ENCODE results near the gene ARMH3.

The ARMH3 gene

GRCh38 chr10:101968286-101968939 lies 87.6 kb downstream of the ARMH3 start:
- TF ChIP-seq FOXP2 (optimal IDR thresholded peaks at IDR 0.05; ENCODE audit: borderline replicate concordance, extremely low read depth, extremely low read length, insufficient read depth) (no peak), SIN3A (IDR thresholded peaks at IDR 0.05; ENCODE audit: borderline replicate concordance, insufficient read depth, low read length) (no peak), TAF1 (IDR thresholded peaks at IDR 0.05; ENCODE audit: borderline replicate concordance, insufficient read depth, low read length) (no peak), POLR2AphosphoS5 (IDR thresholded peaks at IDR 0.05; ENCODE audit: low read depth, low read length) (no peak), REST (IDR thresholded peaks at IDR 0.05; ENCODE audit: insufficient read depth in 1 of 2, low read depth in 2 of 2, low read length in 2 of 2) (no peak)

DNA sequence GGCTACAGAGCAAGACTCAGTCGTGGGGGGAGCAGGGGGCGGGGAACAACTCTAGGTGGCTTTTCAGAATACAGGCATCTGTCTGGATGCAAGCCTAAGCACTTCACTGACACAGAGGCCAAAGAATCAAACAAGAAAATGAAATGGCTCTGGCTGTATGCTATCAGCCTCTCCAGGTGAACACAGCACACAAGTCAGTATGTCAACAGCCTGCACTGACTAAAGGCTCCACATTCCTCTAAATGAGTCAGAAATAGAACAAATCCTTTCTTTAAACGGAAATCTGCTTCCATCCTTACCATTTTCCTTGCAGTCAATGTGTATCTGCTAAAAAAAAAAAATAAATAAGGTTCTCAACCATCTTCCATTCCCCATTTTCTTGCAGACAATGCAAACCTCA lies 88.3 kb downstream of the ARMH3 start:
- TF ChIP-seq REST (IDR thresholded peaks at IDR 0.05; ENCODE audit: insufficient read depth in 1 of 2, low read depth in 2 of 2, low read length in 2 of 2): no peak
- no peak for TF ChIP-seq POLR2AphosphoS5 (IDR thresholded peaks at IDR 0.05; ENCODE audit: low read depth, low read length)
- no peak for TF ChIP-seq FOXP2 (optimal IDR thresholded peaks at IDR 0.05; ENCODE audit: borderline replicate concordance, extremely low read depth, extremely low read length, insufficient read depth)
- no peak for TF ChIP-seq TAF1 (IDR thresholded peaks at IDR 0.05; ENCODE audit: borderline replicate concordance, insufficient read depth, low read length)
- TF ChIP-seq SIN3A (IDR thresholded peaks at IDR 0.05; ENCODE audit: borderline replicate concordance, insufficient read depth, low read length): no peak

DNA sequence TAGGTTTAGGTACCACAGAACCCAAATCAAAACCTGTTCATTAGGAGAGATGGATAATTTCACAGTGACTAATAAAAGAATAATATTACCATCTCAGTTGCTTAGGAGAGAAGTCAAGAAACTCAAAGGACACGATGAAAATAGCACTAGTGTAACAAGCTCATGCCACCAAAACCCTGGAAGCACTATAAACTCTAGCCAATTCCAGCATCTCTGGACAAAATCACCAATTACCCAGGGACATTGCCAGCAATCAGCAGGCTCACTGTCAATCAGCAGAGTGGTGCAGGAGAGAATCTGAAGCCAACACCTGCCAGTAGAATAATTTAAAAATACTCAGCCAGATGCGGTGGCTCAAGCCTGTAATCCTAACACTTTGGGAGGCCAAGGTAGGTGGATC lies 88.9 kb downstream of the ARMH3 start:
- TF ChIP-seq REST (IDR thresholded peaks at IDR 0.05; ENCODE audit: insufficient read depth in 1 of 2, low read depth in 2 of 2, low read length in 2 of 2) (no peak), POLR2AphosphoS5 (IDR thresholded peaks at IDR 0.05; ENCODE audit: low read depth, low read length) (no peak), SIN3A (IDR thresholded peaks at IDR 0.05; ENCODE audit: borderline replicate concordance, insufficient read depth, low read length) (no peak)

- TF ChIP-seq REST (IDR thresholded peaks at IDR 0.05; ENCODE audit: insufficient read depth in 1 of 2, low read depth in 2 of 2, low read length in 2 of 2): no peak
- TF ChIP-seq FOXP2 (optimal IDR thresholded peaks at IDR 0.05; ENCODE audit: borderline replicate concordance, extremely low read depth, extremely low read length, insufficient read depth): no peak
Observed at GRCh38 chr10:101965075-101965765, 90.8 kb downstream of the ARMH3 start.

Data from PFSK-1 (cell line).